Neural cell (in vitro differentiated cells): Measurements from ENCODE around the gene RPL9. TPM values are rescaled to one million over a fixed set of nuclear protein-coding genes. Genes with fewer than 3 reads are reported as not detected.

ENCODE experiments used
- H2AFZ ChIP-seq: fragments of 200-600, 300-800 bp; sonication (generic), shearing (Covaris generic); 2 replicates; pipeline ENCODE4 v1.6.0; 2014; ENCODE audit warnings: low read depth, mild to moderate bottlenecking, antibody characterized with exemption, low read length, moderate library complexity
- H3F3A ChIP-seq: fragments of 200-600 bp; shearing (Covaris generic); 2 replicates; pipeline ENCODE4 v1.6.1; 2016; ENCODE audit warnings: mild to moderate bottlenecking, moderate library complexity, mixed read lengths, antibody characterized with exemption, low read length; ENCODE audit not compliant: insufficient read depth, poor library complexity, severe bottlenecking
- H3K27ac ChIP-seq: fragments of 200-600, 300-800 bp; sonication (generic), shearing (Covaris generic); 2 replicates; pipeline ENCODE4 v1.5.1; 2014; ENCODE audit warnings: mild to moderate bottlenecking, low read length, moderate library complexity
- H3K27me3 ChIP-seq: fragments of 300-800, 200-600 bp; sonication (generic), shearing (Covaris generic); 2 replicates; pipeline ENCODE4 v1.6.0; 2014; ENCODE audit warnings: mild to moderate bottlenecking, low read depth, low read length, moderate library complexity; ENCODE audit not compliant: insufficient read depth
- H3K36me3 ChIP-seq: fragments of 300-800, 200-600 bp; sonication (generic), shearing (Covaris generic); 2 replicates; pipeline ENCODE4 v1.5.1; 2014; ENCODE audit warnings: mild to moderate bottlenecking, antibody characterized with exemption, low read length, moderate library complexity; ENCODE audit not compliant: insufficient read depth
- H3K4me2 ChIP-seq: fragments of 300-800, 200-600 bp; sonication (generic), shearing (Covaris generic); 2 replicates; pipeline ENCODE4 v1.6.0; 2014; ENCODE audit warnings: mild to moderate bottlenecking, low read length
- H3K4me3 ChIP-seq: fragments of 300-800, 200-600 bp; sonication (generic), shearing (Covaris generic); 2 replicates; pipeline ENCODE4 v1.5.1; 2014; ENCODE audit warnings: mild to moderate bottlenecking, low read length, moderate library complexity
- H3K79me2 ChIP-seq: fragments of 200-600 bp; shearing (Covaris generic); replicated peaks from 2 replicates; pipeline ENCODE4 v1.6.0; 2014; ENCODE audit warnings: mild to moderate bottlenecking, low read length, moderate library complexity; ENCODE audit not compliant: insufficient read depth
- H3K9ac ChIP-seq: fragments of 300-800, 200-600 bp; sonication (generic), shearing (Covaris generic); 2 replicates; pipeline ENCODE4 v1.6.1; 2016; ENCODE audit warnings: mild to moderate bottlenecking, low read length, mixed read lengths
- H3K9me2 ChIP-seq: fragments of 200-600 bp; shearing (Covaris generic); 2 replicates; pipeline ENCODE4 v1.6.1; 2016; ENCODE audit warnings: mild to moderate bottlenecking, low read length, mixed read lengths; ENCODE audit not compliant: insufficient read depth
- H3K9me3 ChIP-seq: fragments of 200-600, 300-800 bp; sonication (generic), shearing (Covaris generic); 2 replicates; pipeline ENCODE4 v1.6.1; 2016; ENCODE audit warnings: mild to moderate bottlenecking, mixed run types, low read length, moderate library complexity, mixed read lengths
- H4K20me1 ChIP-seq: fragments of 200-600 bp; shearing (Covaris generic); 2 replicates; pipeline ENCODE4 v1.6.1; 2016; ENCODE audit warnings: mild to moderate bottlenecking, mixed run types; ENCODE audit not compliant: insufficient read depth
- CTCF ChIP-seq: fragments of 450-650 bp; IDR thresholded peaks from 2 replicates; pipeline ENCODE4 v1.5.1; 2014; ENCODE audit warnings: antibody characterized with exemption, mild to moderate bottlenecking, moderate library complexity; ENCODE audit not compliant: poor library complexity, severe bottlenecking
- EP300 ChIP-seq: fragments of 450-650 bp; conservative IDR thresholded peaks from 2 replicates; pipeline ENCODE4 v1.6.1; 2014; ENCODE audit warnings: antibody characterized with exemption, mild to moderate bottlenecking, moderate library complexity; ENCODE audit not compliant: poor library complexity, severe bottlenecking
- EZH2 ChIP-seq: fragments of 200-600, 300-800 bp; shearing (Covaris generic), sonication (generic); IDR thresholded peaks from 2 replicates; pipeline ENCODE4 v1.6.1; 2014; ENCODE audit warnings: antibody characterized with exemption, low read length, borderline replicate concordance, mild to moderate bottlenecking; ENCODE audit not compliant: insufficient read depth, poor library complexity, severe bottlenecking
- MXI1 ChIP-seq: fragments of 450-650 bp; conservative IDR thresholded peaks from 2 replicates; pipeline ENCODE4 v1.6.1; 2014; ENCODE audit warnings: antibody characterized with exemption, mild to moderate bottlenecking; ENCODE audit not compliant: poor library complexity, severe bottlenecking
- POLR2AphosphoS5 ChIP-seq: IDR thresholded peaks from 2 replicates; pipeline ENCODE4 v1.6.1; 2012
- RAD21 ChIP-seq: fragments of 450-650 bp; conservative IDR thresholded peaks from 2 replicates; pipeline ENCODE4 v1.6.1; 2014; ENCODE audit warnings: antibody characterized with exemption, mild to moderate bottlenecking, moderate library complexity
- REST ChIP-seq: IDR thresholded peaks from 2 replicates; pipeline ENCODE4 v1.6.1; 2012; ENCODE audit warnings: borderline replicate concordance
- SMC3 ChIP-seq: fragments of 450-650 bp; conservative IDR thresholded peaks from 2 replicates; pipeline ENCODE4 v1.6.1; 2014; ENCODE audit warnings: antibody characterized with exemption, mild to moderate bottlenecking, moderate library complexity; ENCODE audit not compliant: poor library complexity
- TAF1 ChIP-seq: IDR thresholded peaks from 2 replicates; pipeline ENCODE4 v1.6.1; 2012; ENCODE audit warnings: low read depth
- polyA plus RNA-seq: library from polyadenylated mRNA; depleted of rRNA; stranded (reverse); fragments of >200 nt; gene quantifications from 2 replicates; pipeline ENCODE4 v1.2.3, GENCODE V29; 2014

Gene RPL9
- polyA plus RNA-seq, 1 donor from 2014 or later, result 5,676 TPM

GRCh38 chr4:39446842-39447573, 11.7 kb downstream of the RPL9 start:
- Histone ChIP-seq H3F3A (no peaks in the 10 kb centered on the region), H3K9me3 (no peaks in the 10 kb centered on the region), H2AFZ (no peak overlapping the region), H3K36me3 (no peaks in the 10 kb centered on the region), H3K9me2 (no peaks in the 10 kb centered on the region), H3K4me3 (no peak overlapping the region), H3K79me2 (no peaks in the 10 kb centered on the region), H3K27ac (no peak overlapping the region), H4K20me1 (no peaks in the 10 kb centered on the region), H3K9ac (no peak overlapping the region), H3K4me2 (no peak overlapping the region), H3K27me3 (no peaks in the 10 kb centered on the region)
- TF ChIP-seq EZH2 (no peak), TAF1 (no peak), EP300 (no peak), CTCF (no peak), SMC3 (no peak), RAD21 (no peak), MXI1 (no peak), REST (no peak), POLR2AphosphoS5 (no peak)

- Histone ChIP-seq H3K36me3 (no peaks in the 10 kb centered on the region), H3K27ac (no peak overlapping the region), H4K20me1 (no peaks in the 10 kb centered on the region), H3K79me2 (no peaks in the 10 kb centered on the region), H3K4me3 (no peak overlapping the region), H3K9me2 (no peaks in the 10 kb centered on the region), H2AFZ (no peak overlapping the region), H3F3A (no peaks in the 10 kb centered on the region), H3K27me3 (no peaks in the 10 kb centered on the region), H3K4me2 (no peak overlapping the region), H3K9me3 (no peaks in the 10 kb centered on the region), H3K9ac (no peak overlapping the region)
- TF ChIP-seq REST (no peak), TAF1 (no peak), EZH2 (no peak), SMC3 (no peak), EP300 (no peak), CTCF (no peak), RAD21 (no peak), MXI1 (no peak), POLR2AphosphoS5 (no peak)
Measured at GRCh38 chr4:39446483-39446841, 12.3 kb downstream of the RPL9 start.
